ENCODE data around the gene SMIM44.

SMIM44 gene

DNA sequence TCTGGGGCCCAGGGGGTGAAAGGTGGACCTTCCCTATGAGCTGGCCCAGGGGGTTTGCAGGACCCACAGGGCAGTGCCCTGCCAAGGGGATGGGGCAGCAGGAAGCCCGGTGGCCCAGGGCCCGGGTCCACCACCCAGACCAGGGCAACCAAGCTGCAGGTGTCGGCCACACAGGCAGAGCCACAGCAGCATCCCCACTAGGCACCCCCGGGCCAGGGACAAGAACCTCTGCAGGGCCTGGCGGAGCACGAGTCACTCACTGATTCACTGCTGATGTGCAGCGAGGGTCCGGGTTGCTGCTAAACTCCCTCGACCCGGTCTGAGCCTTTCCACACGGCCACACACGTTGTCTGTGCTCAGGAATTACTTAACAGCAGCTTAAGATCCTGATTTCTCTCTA, 31.7 kb upstream of the SMIM44 start:
- TF ChIP-seq ZFP3 (CRISPR knock-in tag; IDR thresholded peaks at IDR 0.05), result no peak
- ATAC-seq, result no peak

- ATAC-seq, result no peak
Measured at GRCh38 chr19:3513229-3514140, 30.2 kb upstream of the SMIM44 start.

DNA sequence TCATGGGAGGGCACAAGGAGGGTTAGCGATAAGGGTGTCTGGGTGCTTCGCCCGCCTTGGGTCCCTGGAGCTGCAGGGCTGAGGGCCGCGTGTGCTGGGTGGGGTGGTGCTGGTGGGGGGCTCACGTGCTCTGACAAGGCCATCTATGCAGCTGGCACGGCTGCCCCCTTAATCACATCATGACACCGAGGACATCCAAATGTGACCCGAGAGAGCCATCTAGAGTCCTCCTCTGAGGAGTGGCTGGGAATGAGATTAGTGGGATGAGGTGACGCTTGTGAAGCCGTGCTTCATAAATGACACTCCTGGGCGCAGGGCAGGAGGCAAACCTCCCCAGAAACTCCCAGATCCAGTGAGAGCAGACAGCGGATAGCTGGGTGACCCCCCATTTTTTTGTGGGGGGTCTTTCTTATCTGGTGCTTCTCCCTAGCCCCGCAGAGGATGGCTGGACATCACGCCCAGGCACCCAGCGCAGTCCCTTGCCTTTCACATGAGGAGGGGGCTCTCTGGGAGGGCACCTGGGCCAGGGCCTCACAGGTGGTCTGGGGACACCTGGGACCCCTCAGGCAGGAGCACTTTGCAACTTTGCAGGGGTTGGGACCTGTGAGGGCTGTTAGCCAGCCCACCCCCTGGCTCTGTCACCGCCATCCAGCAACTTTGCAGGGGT, 29.5 kb upstream of the SMIM44 start:
- ATAC-seq, result no peak
- no peak for TF ChIP-seq ZC3H10 (CRISPR knock-in tag; IDR thresholded peaks at IDR 0.05)

More at GRCh38 chr19:3513229-3514140, 30.2 kb upstream of the SMIM44 start:
- TF ChIP-seq RARB (CRISPR knock-in tag; IDR thresholded peaks at IDR 0.05), result no peak
- TF ChIP-seq, protein P1, sequence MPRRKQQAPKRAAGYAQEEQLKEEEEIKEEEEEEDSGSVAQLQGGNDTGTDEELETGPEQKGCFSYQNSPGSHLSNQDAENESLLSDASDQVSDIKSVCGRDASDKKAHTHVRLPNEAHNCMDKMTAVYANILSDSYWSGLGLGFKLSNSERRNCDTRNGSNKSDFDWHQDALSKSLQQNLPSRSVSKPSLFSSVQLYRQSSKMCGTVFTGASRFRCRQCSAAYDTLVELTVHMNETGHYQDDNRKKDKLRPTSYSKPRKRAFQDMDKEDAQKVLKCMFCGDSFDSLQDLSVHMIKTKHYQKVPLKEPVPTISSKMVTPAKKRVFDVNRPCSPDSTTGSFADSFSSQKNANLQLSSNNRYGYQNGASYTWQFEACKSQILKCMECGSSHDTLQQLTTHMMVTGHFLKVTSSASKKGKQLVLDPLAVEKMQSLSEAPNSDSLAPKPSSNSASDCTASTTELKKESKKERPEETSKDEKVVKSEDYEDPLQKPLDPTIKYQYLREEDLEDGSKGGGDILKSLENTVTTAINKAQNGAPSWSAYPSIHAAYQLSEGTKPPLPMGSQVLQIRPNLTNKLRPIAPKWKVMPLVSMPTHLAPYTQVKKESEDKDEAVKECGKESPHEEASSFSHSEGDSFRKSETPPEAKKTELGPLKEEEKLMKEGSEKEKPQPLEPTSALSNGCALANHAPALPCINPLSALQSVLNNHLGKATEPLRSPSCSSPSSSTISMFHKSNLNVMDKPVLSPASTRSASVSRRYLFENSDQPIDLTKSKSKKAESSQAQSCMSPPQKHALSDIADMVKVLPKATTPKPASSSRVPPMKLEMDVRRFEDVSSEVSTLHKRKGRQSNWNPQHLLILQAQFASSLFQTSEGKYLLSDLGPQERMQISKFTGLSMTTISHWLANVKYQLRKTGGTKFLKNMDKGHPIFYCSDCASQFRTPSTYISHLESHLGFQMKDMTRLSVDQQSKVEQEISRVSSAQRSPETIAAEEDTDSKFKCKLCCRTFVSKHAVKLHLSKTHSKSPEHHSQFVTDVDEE (CRISPR knock-in tag; IDR thresholded peaks at IDR 0.05), result no peak
- TF ChIP-seq BACH2 (CRISPR knock-in tag; IDR thresholded peaks at IDR 0.05; ENCODE audit: borderline replicate concordance), result no peak
- TF ChIP-seq ISL1 (CRISPR knock-in tag; IDR thresholded peaks at IDR 0.05), result no peak
- TF ChIP-seq ESRRG (CRISPR knock-in tag; IDR thresholded peaks at IDR 0.05), result no peak
- TF ChIP-seq, protein P2, sequence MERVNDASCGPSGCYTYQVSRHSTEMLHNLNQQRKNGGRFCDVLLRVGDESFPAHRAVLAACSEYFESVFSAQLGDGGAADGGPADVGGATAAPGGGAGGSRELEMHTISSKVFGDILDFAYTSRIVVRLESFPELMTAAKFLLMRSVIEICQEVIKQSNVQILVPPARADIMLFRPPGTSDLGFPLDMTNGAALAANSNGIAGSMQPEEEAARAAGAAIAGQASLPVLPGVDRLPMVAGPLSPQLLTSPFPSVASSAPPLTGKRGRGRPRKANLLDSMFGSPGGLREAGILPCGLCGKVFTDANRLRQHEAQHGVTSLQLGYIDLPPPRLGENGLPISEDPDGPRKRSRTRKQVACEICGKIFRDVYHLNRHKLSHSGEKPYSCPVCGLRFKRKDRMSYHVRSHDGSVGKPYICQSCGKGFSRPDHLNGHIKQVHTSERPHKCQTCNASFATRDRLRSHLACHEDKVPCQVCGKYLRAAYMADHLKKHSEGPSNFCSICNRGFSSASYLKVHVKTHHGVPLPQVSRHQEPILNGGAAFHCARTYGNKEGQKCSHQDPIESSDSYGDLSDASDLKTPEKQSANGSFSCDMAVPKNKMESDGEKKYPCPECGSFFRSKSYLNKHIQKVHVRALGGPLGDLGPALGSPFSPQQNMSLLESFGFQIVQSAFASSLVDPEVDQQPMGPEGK (CRISPR knock-in tag; IDR thresholded peaks at IDR 0.05; ENCODE audit: borderline replicate concordance), result no peak
- no peak for TF ChIP-seq ZNF8 (CRISPR knock-in tag; IDR thresholded peaks at IDR 0.05)
- TF ChIP-seq ZNF565 (CRISPR knock-in tag; conservative IDR thresholded peaks at IDR 0.05; ENCODE audit: low read depth), result no peak
- TF ChIP-seq ZC3H10 (CRISPR knock-in tag; IDR thresholded peaks at IDR 0.05), result no peak
- no peak for TF ChIP-seq CREB5 (CRISPR knock-in tag; IDR thresholded peaks at IDR 0.05; ENCODE audit: low read depth)
- TF ChIP-seq ARNTL (CRISPR knock-in tag; IDR thresholded peaks at IDR 0.05; ENCODE audit: borderline replicate concordance, low read depth), result no peak
- no peak for TF ChIP-seq CSDC2 (CRISPR knock-in tag; IDR thresholded peaks at IDR 0.05)
- TF ChIP-seq TOX (CRISPR knock-in tag; IDR thresholded peaks at IDR 0.05; ENCODE audit: borderline replicate concordance), result no peak
- TF ChIP-seq POU6F1 (CRISPR knock-in tag; IDR thresholded peaks at IDR 0.05; ENCODE audit: borderline replicate concordance, low read depth), result no peak
- no peak for TF ChIP-seq OSR1 (CRISPR knock-in tag; IDR thresholded peaks at IDR 0.05)
- TF ChIP-seq SNAI2 (CRISPR knock-in tag; IDR thresholded peaks at IDR 0.05), result no peak

GRCh38 chr19:3511506-3512251, 28.4 kb upstream of the SMIM44 start:
- ATAC-seq, result no peak
- TF ChIP-seq ZNF8 (CRISPR knock-in tag; IDR thresholded peaks at IDR 0.05) (no peak), TOX (CRISPR knock-in tag; IDR thresholded peaks at IDR 0.05; ENCODE audit: borderline replicate concordance) (no peak), SNAI2 (CRISPR knock-in tag; IDR thresholded peaks at IDR 0.05) (no peak), ZFP30 (CRISPR knock-in tag; IDR thresholded peaks at IDR 0.05) (no peak), POU6F1 (CRISPR knock-in tag; IDR thresholded peaks at IDR 0.05; ENCODE audit: borderline replicate concordance, low read depth) (no peak), ISL1 (CRISPR knock-in tag; IDR thresholded peaks at IDR 0.05) (no peak), CSDC2 (CRISPR knock-in tag; IDR thresholded peaks at IDR 0.05) (no peak), ZNF565 (CRISPR knock-in tag; conservative IDR thresholded peaks at IDR 0.05; ENCODE audit: low read depth) (no peak), OSR1 (CRISPR knock-in tag; IDR thresholded peaks at IDR 0.05) (no peak)
- TF ChIP-seq, protein P1 (CRISPR knock-in tag; IDR thresholded peaks at IDR 0.05), result no peak

Measured in SK-N-SH treated with all-trans-retinoic acid at 6 μM for 48 hours (cell line).